GM18909 (cell line): Measurements from ENCODE around the gene GAS7.

ENCODE experiments used
- ATAC-seq: cut with Tn5 transposase; IDR thresholded peaks from one replicate; pipeline ENCODE4 v1.9.1; 2021; ENCODE audit warnings: mild to moderate bottlenecking; ENCODE audit not compliant: unreplicated experiment, poor library complexity

GAS7 gene

DNA sequence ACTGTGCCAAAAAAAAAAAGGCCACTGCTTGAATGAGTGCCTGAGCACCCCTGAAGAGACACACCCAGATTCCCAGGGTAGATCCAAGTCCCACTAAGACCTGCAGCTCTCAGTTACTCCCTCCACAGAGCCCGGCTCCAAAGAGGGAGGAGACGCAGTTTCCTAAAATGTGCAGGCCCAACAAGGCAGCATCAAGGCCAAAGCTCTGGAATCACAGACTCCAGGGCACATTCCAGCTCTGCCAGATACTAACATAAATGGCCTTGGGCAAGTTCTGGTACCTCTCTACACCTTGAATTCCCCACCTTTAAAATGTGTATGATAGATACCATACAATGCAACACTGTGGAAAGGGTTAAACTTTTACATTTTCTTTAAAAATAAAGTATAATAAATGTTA is 57.0 kb downstream of the GAS7 start:
- no peak for ATAC-seq

GRCh38 chr17:10139577-10139976 is 58.8 kb downstream of the GAS7 start:
- no peak for ATAC-seq

- ATAC-seq = no peak
These were observed 62.0 kb downstream of the GAS7 start for GRCh38 chr17:10136258-10136981.

DNA sequence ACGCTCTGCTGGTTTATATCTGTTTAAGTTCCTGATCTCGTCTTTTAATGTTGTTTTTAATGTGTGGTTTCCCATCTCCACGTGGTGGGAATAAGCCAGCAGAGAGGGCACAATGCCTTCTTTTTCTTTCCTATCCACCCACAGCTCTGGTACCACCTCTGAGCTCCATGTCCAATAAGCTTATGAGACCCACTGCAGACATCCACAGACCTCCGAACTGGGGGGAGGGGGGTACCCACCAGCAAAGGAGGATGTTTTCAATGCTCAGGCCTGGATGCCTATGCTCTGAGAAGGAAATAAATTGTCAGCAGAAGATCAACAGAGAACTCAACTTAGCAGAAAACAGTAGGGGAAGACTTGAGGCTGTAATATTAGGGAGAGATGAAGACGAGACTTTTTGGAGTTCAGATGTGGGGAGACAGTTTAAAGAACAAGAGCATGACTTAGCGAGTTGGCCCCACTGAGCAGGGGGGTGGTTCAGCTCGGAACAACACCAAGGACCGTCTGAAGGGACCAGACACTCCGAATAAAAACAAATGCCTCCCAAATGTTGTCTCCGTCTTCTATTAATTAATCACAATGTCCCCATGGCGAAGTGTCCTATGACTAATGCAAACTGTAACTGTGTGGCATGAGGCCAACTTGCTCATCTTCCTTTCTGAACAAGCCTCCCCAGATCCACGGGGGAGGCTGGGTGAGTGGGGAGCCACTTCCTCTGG is 62.7 kb downstream of the GAS7 start:
- ATAC-seq = no peak

GRCh38 chr17:10130677-10131076 is 67.7 kb downstream of the GAS7 start:
- ATAC-seq = no peak

DNA sequence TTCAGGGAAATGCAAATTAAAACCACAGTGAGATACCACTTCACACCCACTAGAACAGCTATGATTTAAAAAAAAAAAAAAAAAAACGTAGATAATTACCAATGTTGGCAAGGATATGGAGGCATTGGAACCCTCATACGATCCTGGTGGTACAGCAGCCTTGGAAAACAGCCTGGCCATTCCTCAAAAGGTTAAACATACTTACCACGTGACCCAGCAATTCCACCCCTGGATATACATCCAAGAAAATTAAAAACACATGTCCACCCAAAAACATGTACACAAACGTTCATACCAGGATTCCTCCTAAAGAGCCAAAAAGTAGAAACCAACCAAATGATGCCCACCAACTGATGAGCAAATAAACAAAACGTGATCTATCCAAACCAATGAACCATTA is 68.1 kb downstream of the GAS7 start:
- no peak for ATAC-seq

DNA sequence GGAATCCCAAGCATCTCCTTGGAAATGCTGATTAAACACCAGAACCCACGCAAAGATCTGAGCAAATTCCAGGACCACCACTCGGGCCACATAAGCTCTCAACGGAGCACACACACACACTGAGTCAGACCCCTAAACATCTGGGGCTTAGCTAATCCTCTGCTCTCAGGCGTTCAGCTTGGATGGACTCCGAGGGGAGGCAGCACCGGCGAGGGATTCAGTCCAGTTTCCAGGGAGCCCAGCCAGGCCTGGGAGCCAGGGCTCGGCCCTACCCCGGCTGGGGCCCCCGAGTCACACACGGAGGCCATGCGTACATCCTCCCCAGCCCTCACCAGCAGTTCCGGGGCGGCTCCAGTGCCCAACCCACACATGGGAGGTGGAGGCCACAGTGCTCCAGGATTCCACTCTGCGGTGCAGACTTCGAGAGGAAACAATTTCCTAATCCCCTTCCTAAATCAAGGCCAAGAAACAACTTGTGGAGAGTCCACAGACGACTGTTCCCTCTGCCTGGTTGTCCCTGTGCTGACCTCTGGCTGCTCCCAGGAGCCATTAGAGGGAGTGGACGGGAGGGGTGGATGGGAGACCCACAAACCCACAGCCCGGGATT is 70.5 kb downstream of the GAS7 start:
- ATAC-seq = no peak

DNA sequence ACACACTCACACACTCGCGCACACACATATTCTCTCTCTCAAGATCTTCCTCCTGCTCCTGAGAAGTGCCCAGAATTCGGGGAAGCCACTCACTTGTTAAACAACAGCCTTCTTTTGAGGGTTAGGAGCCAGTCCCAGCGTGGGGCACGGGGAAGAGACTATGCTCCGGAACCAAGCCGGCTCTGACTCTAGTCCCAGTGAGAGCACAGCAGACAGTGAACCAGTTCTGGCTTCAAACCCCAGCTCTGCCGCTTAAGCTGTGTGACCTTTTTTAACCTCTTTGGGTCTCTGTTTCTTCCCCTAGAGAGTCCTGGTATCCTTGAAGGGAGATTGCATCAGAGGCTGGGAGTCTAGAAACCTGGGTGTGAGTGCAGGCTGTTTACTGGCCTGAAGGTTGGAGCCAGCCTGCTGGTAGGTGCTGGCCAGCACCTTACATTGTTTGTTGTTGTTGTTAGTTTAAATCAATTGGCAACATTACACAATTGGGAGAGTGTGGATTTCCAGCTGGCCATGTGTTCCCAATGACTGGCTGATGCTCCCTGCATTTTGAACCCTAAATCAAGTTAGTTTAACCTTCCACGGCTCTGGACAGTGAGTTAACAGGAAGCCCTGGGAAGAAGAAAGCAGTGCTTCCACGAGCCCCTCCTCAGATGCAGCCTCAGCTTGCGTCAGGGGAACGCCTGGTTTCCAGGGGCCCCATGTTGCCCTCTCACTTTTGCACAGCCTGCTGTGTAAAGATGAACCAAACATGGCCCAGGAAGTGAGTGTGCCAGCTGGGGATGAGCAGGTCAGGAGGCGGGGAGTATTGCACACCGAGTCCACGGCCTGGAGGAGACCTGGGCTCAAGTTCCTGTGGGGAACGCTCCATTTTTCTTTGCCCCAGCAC is 71.5 kb downstream of the GAS7 start:
- ATAC-seq = no peak

DNA sequence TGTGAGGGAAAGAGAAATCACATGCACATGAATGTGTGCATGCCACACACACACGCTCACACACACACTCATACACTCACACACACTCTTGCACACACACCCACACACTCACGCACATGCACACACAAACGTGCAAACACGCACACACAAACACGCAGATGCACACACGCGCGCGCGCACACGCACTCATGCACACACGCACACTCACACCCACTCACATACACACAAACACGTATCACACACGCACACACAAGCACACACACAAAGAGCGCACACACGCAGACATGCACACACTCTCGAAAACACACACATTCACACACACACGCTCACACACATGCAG is 72.2 kb downstream of the GAS7 start:
- no peak for ATAC-seq

- no peak for ATAC-seq
These were observed 72.7 kb downstream of the GAS7 start for GRCh38 chr17:10125531-10126275.

GRCh38 chr17:10123093-10123492 is 75.3 kb downstream of the GAS7 start:
- no peak for ATAC-seq

GRCh38 chr17:10121971-10122707 is 76.3 kb downstream of the GAS7 start:
- ATAC-seq = no peak

- no peak for ATAC-seq
These were observed 77.7 kb downstream of the GAS7 start for GRCh38 chr17:10120749-10121148.

DNA sequence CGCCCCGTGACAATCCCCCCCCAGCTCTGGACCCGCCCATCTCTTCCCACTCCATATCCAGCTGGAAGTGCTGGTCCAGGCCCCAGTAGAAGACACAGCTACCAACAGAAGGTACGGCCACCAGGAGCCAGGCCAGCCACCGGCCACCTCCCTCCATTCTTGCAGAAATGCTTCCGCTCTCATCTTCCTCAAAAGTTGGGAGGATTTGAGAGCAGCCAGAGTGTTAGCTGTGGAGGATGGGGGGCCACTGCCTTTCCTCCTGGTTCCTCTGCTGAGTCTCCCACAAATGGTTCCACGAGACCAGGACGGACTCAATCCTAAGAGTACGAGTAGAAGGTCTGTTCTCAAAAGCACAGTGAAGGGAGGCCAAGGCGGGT is 78.3 kb downstream of the GAS7 start:
- no peak for ATAC-seq

DNA sequence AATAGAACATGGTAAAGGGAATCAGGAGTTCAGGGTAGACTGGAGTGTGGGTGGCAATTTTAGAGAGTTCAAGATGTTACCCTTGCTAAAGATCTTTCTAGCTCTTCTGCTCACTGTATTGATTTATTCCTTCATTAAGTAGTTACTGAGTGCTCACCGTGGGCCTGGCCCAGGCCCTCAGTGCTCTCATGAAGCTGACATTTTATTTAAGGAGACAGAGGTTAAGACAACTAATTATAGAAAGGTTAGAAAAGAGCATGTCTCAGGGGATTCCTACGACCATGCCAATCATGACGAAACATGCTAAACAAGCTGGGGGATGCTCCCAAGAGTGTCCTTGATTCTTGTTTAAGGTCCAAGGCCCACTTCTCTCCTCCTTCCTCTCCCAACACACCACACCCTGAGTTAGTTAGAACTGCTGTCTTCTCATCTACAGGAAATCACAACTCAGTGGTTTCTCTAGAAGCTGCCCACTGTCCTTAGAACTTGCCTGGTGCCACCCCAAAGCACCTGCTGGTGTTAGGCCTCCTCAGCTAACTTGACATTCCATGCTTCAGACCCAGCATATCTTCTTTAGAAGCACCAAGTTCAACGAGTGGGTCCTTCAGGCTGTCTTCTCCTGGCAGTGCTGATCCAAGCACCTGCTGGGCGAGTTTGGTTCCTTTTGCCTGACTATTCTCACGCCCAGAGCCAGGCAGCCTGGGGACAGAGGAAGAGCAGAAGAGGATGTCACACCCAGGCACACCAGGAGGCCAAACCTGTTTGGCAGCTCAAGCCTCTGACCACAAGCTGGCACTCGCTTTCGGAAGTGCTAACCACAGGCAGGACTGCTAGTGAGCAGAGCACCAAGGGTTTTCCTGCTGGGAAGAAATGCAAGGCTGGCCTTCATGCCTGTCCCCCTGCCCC is 79.0 kb downstream of the GAS7 start:
- peak; percentile 32 for ATAC-seq

- ATAC-seq = no peak
These were observed 79.6 kb downstream of the GAS7 start for GRCh38 chr17:10118788-10119130.

DNA sequence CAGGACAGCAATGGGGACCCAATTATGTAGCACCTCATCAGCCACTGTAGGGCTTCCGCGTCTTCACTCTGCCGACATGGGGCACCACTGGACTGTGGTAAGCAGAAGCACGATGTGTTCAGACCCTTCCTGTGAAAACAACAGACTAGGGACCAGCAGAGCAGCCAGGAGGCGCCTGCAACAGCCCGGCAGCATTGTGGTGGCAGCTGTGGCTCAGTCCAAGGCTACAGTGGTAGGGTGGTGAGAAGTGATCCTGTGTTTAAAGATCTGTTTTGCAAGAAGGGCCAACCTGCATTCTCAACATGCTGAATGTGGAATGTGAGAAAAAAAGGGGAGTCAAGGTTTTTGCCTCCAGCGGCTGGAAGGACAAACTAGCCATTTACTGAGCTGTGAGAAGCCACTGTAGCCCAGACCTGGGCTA is 80.8 kb downstream of the GAS7 start:
- ATAC-seq = no peak

GRCh38 chr17:10116753-10117420 is 81.5 kb downstream of the GAS7 start:
- ATAC-seq = no peak
